ENCODE results near the gene WDR18.

WDR18 gene

GRCh38 chr19:1008268-1009040 lies 24.3 kb downstream of the WDR18 start:
- no peak for DNase-seq (ENCODE audit: low spot score)

- DNase-seq (ENCODE audit: low spot score): no peak
Observed at GRCh38 chr19:1009041-1009980, 25.2 kb downstream of the WDR18 start.

- no peak for DNase-seq (ENCODE audit: low spot score)
Observed at GRCh38 chr19:1009981-1010538, 25.9 kb downstream of the WDR18 start.

GRCh38 chr19:1010586-1011510 lies 26.7 kb downstream of the WDR18 start:
- DNase-seq (ENCODE audit: low spot score): no peak

- DNase-seq (ENCODE audit: low spot score): no peak
Observed at GRCh38 chr19:1011831-1012333, 27.7 kb downstream of the WDR18 start.

GRCh38 chr19:1012334-1012733 lies 28.2 kb downstream of the WDR18 start:
- DNase-seq (ENCODE audit: low spot score): no peak

- no peak for DNase-seq (ENCODE audit: low spot score)
Observed at GRCh38 chr19:1013218-1013617, 29.1 kb downstream of the WDR18 start.

- no peak for DNase-seq (ENCODE audit: low spot score)
Observed at GRCh38 chr19:1014161-1015060, 30.3 kb downstream of the WDR18 start.

GRCh38 chr19:1015061-1015781 lies 31.1 kb downstream of the WDR18 start:
- no peak for DNase-seq (ENCODE audit: low spot score)

- no peak for DNase-seq (ENCODE audit: low spot score)
Observed at GRCh38 chr19:1015782-1016646, 31.9 kb downstream of the WDR18 start.

GRCh38 chr19:1016647-1017114 lies 32.5 kb downstream of the WDR18 start:
- no peak for DNase-seq (ENCODE audit: low spot score)

- no peak for DNase-seq (ENCODE audit: low spot score)
Observed at GRCh38 chr19:1017115-1017905, 33.2 kb downstream of the WDR18 start.

- DNase-seq (ENCODE audit: low spot score): no peak
Observed at GRCh38 chr19:1017906-1018305, 33.8 kb downstream of the WDR18 start.

- DNase-seq (ENCODE audit: low spot score): no peak
Observed at GRCh38 chr19:1018393-1018792, 34.2 kb downstream of the WDR18 start.

- no peak for DNase-seq (ENCODE audit: low spot score)
Observed at GRCh38 chr19:1018932-1019615, 34.9 kb downstream of the WDR18 start.

- no peak for DNase-seq (ENCODE audit: low spot score)
Observed at GRCh38 chr19:1019616-1019961, 35.4 kb downstream of the WDR18 start.
